ENCODE measurements around the gene MLC1.

The MLC1 gene

DNA sequence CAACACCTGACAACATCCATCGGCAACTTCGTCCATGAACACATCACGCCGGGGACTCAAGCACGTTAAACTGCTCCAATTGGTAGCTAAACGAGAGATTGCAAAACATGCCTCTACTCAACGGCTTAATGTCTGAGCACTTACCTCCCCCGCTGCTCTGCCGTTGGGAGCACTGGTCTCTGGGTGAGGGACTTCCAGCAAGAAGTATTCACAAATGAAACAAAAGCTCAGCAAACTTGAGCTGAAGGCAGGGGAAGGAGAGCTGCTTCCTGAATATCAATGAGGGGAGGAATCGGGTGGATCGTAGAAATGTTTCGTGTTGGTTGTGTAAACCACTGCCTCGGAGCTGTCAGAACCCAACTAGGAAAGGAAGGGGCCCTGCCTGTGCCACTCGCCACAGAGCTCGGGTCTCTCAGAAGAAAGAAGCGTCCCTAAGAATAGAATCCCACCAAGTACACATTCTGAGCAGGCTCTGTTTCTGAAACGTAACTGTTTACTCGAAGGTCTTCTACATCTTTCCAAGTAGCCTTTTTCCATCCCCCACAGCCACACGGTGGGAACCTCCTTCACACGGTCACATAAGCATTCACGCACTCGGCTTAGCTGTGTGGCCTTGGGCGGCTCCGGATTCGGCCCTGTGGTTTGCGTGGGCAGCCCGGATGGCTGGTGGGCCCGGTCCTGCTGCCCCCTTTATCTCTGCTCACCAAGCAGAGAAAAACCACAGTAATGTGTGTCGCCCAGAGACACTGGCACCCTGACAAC, at the start of gene MLC1:
MLC1 (minus strand) TSS at position 216 of the 762 bp plus-strand sequence. CDS start 524 bp downstream, outside the sequence.
- peak in 1 of 2 donors; percentile 3 for DNase-seq (ENCODE audit: low read depth in 2 of 2)

GRCh38 chr22:50134481-50134880, 49.3 kb upstream of the MLC1 start:
- no peak for DNase-seq (ENCODE audit: low read depth in 2 of 2)

- no peak for DNase-seq (ENCODE audit: low read depth in 2 of 2)
Observed at GRCh38 chr22:50131894-50132293, 46.7 kb upstream of the MLC1 start.

DNA sequence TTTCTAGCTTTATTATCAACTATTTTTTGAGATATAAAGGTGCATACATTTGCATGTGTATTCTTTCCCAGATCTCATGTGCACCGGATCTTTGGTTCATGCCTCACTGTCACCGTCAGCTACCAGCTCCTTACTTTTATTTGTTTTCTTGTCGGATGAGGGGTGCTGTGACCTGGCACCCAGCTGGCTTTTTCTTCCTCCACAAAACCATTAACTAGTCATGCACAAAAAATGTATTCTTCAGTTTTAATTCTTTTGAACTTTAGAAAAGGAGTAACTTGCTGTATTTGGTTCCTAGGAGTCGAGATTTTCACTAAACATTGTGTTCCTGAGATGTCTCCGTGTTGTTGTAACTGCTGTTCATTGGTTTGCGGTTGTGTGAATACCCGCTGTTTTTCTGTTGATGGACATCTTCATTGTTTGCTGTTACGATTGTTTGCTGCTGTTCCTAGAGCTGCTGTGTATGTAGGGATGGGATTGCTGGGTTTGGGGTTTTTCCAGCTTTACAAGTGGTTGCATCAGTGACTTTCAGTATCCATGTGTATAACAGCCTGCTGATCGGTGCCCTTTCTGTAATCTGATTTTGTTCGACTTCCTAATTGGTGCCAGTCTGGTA, 44.0 kb upstream of the MLC1 start:
- no peak for DNase-seq (ENCODE audit: low read depth in 2 of 2)

GRCh38 chr22:50125029-50125428, 39.8 kb upstream of the MLC1 start:
- no peak for DNase-seq (ENCODE audit: low read depth in 2 of 2)

GRCh38 chr22:50123119-50123518, 37.9 kb upstream of the MLC1 start:
- no peak for DNase-seq (ENCODE audit: low read depth in 2 of 2)

DNA sequence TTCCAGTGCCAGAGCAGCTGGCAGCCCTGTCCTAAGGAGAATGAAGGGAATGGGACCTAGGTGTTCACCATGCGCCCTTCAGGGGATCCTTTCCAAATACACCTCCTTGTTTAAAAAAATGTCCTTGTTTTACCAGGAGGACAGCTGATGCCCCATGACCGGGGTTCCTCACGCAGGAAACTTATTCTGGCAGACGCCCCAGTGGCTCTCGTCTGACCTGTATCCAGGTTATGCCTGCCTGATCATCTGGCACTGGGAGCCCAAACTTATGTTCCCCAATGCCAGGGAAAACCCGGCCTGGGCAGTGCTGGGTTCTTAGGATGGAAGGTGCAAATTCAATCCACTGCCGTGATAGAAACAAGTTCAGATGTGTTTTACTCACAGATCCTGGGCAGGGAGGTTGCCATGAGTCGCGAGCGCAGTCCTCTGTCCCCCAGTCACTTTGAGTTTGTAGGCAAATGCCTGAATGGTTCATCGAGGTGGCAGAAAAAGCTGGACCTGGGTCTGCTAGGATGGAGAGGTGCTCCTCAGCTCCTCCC, 36.0 kb upstream of the MLC1 start:
- no peak for DNase-seq (ENCODE audit: low read depth in 2 of 2)

DNA sequence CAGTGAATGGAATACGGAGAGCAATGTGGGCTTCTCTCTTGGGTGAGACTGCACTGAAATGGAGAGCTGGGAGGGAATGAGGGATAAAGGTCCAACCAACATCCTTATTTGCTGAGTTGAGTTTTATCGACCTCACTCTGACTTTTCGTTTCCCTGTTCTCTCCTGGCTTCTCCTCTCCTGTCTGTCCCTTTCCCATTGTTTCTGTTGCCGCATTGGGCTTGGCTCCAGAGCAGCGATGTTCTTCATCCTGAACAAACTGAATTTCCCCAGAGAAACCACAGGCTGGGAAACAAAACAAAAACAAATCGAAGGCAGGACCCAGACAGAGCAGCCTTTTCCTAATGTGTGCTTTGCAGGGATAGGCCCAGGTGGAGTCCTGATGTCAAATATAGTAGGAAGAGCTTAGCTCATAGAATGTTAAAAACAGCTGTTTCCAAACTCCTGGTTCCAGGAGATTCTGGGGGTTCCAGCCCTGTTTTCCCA, 34.6 kb upstream of the MLC1 start:
- no peak for DNase-seq (ENCODE audit: low read depth in 2 of 2)

DNA sequence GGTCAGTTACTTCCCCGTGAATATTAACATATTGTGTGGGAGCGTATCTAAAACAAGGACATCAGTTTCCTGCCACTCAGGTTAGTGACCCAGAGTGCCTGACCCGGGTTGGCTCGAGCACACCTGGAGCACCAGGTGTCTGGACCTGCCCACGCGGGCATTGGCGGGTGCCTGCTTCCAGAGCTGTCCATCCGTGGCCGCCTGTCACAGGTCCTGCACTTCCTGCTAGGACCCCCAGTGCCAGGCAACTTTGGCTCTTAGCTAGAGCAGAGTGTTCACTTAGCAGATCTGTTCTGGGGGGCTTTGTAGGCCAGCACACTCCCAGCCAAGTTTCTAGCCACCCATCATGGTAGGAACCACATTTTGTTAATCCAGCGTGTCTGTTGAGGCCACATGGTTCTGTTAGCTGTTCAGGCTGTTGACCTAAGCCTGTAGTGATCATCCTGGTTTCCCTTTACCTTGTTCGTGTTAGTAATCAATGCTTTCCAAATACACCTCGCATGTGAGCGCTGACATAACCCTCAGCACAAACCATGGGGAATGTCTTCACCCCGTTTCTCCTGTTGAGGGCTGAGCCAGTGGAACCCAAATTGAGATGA, 34.0 kb upstream of the MLC1 start:
- DNase-seq (ENCODE audit: low read depth in 2 of 2) = no peak

GRCh38 chr22:50118557-50119168, 33.4 kb upstream of the MLC1 start:
- DNase-seq (ENCODE audit: low read depth in 2 of 2) = no peak

DNA sequence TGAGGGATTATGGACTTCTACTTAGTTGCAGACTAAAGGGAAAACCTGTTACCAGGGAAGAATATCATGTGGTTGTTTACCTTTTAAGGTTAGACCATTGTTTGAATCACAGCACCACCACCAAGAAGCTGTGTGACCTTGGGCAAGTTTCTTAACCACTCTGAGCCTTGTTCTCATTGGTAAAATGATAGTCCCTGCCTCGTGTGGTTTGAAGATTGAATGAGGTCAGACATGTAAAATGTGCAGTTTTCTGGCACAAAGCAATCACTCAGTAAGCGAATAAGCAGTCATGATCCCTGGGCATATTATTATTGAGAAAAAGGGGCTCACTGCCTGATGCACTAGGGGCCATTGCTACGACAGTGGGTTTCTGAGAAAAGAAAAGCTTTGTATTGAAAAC, 32.9 kb upstream of the MLC1 start:
- DNase-seq (ENCODE audit: low read depth in 2 of 2) = no peak

DNA sequence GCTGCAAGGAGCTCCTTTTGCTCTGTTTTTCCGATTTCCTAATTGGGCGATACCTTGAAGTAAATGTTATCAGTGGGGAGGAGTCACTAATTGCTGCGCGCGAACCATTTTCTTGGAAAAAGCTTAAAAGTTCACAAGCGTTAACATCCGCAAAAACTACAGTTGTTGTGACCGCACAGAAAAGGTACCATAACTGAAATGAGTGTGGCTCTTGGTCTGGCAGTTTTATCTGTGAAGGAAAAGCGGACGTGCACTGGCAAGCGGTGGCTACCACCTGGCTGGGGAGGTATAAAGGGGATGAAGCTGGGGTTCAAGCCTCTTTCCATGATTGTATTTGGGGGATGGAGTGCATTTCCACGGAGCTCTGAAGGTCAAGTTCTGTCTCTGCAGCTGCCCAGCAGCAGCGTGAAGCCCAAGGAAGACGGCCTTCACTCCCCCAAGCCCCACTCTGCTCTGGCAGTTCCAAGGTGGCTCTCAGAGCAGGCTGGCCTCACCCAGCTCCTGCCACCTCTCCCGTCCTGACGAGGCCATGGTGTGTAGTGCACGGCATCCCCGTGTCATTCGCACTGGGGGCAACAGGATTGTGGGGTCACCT, 32.0 kb upstream of the MLC1 start:
- DNase-seq (ENCODE audit: low read depth in 2 of 2) = no peak

DNA sequence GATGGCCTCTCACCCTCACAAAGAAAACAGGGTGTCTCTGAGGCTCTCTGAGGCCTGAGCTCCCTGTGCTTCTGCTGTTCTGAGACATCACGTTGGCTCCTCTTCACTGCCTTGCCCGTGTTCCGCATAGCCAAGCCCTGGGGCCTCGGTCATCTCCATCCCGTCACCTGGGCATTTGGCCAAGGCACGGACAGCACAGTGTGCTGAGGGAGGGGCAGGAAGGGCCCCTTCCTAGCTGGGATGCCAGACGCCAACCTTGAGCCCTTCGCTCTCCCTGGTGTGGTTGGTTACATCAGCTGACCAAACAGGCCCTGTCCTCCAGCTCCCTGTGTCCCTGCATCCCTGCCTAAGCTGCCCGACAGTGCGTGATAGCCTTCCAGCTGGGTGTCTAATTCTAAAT, 30.5 kb upstream of the MLC1 start:
- DNase-seq (ENCODE audit: low read depth in 2 of 2) = no peak

GRCh38 chr22:50114221-50115021, 29.2 kb upstream of the MLC1 start:
- DNase-seq (ENCODE audit: low read depth in 2 of 2) = no peak

GRCh38 chr22:50112151-50113118, 27.2 kb upstream of the MLC1 start:
- DNase-seq (ENCODE audit: low read depth in 2 of 2) = no peak

DNA sequence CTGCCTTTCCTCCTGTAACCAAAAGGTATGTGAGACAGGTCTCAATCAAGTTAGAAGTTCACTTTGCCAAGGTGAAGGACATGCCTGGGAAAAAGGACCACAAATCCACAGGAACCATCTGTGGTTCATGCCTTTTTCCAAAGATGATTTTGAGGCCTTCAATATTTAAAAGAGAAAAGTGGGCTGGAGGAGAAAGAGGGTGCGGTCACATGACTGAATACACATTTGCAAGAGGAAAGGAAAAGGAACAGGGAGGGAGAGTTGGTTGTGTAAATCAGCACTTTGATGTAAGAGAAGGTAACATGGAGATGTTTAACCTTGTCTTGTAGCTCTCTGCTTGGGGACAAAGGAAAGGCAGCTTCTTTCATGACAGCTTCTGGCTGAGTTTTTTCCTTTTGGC, 25.8 kb upstream of the MLC1 start:
- no peak for DNase-seq (ENCODE audit: low read depth in 2 of 2)

DNA sequence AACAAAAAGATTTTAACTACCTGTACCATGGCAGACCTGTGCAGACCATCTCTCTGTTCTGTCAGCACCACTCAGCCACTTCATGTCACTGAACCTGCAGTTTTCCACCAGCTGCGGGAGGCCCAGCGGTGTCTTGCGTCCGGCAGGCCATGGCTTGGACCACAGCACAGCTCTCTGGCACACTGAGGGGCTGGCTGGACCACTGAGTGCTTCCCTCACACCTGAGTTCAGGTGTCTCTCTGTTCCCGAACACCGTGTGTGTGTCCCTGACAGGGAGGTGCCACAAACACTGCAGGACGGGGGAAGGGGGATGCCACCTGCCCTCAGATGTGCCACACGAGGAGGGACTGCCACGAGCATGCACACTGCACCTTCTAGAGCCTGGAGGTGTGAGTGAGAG, 22.3 kb upstream of the MLC1 start:
- no peak for DNase-seq (ENCODE audit: low read depth in 2 of 2)

- no peak for DNase-seq (ENCODE audit: low read depth in 2 of 2)
Observed at GRCh38 chr22:50105208-50106100, 20.2 kb upstream of the MLC1 start.

- DNase-seq (ENCODE audit: low read depth in 2 of 2) = no peak
Observed at GRCh38 chr22:50104141-50104544, 18.9 kb upstream of the MLC1 start.

All from activated CD8-positive, alpha-beta memory T cell treated with anti-CD3 and anti-CD28 coated beads for 4 hours (primary cell).